ENCODE measurements around the gene PTTG1IP.
A peak's percentile ranks its signal among the peaks of the same experiment; 100 is the strongest.
"Not testable (repeated sequence)": the region's sequence is repeated elsewhere in the genome, so short reads cannot be mapped to it uniquely, and the experiment has no call there.

Gene PTTG1IP

GRCh38 chr21:44873356-44874239 is at the start of gene PTTG1IP:
Gene PTTG1IP (minus strand): TSS chr21:44873690. CDS start chr21:44873616, 74 bp downstream.
- DNase-seq (ENCODE audit: insufficient read length, low spot score), result peak; percentile 99

GRCh38 chr21:44921928-44922327 is 48.4 kb upstream of the PTTG1IP start:
- no peak for FAIRE-seq
- no peak for DNase-seq (ENCODE audit: insufficient read length, low spot score)

More at GRCh38 chr21:44873356-44874239, at the start of gene PTTG1IP:
- peak; percentile 87 for FAIRE-seq

- no peak for FAIRE-seq
Measured at GRCh38 chr21:44920694-44921604, 47.5 kb upstream of the PTTG1IP start, which contains the start of gene ITGB2. Gene ITGB2 (minus strand): TSS chr21:44920899. CDS start chr21:44910782, 10,117 bp downstream.

GRCh38 chr21:44919913-44920693 is 46.6 kb upstream of the PTTG1IP start:
- DNase-seq (ENCODE audit: insufficient read length, low spot score), result no peak
- FAIRE-seq, result peak; percentile 80

More at GRCh38 chr21:44920694-44921604, 47.5 kb upstream of the PTTG1IP start, which contains the start of gene ITGB2:
- no peak for DNase-seq (ENCODE audit: insufficient read length, low spot score)

- FAIRE-seq (no peak), DNase-seq (ENCODE audit: insufficient read length, low spot score) (no peak)
Measured at GRCh38 chr21:44919111-44919912, 45.8 kb upstream of the PTTG1IP start.

GRCh38 chr21:44918581-44919033 is 45.1 kb upstream of the PTTG1IP start:
- FAIRE-seq, result no peak
- DNase-seq (ENCODE audit: insufficient read length, low spot score), result no peak

GRCh38 chr21:44918107-44918470 is 44.6 kb upstream of the PTTG1IP start:
- DNase-seq (ENCODE audit: insufficient read length, low spot score) (no peak), FAIRE-seq (no peak)

- DNase-seq (ENCODE audit: insufficient read length, low spot score) (no peak), FAIRE-seq (no peak)
Measured at GRCh38 chr21:44917446-44918106, 44.1 kb upstream of the PTTG1IP start.

- no peak for FAIRE-seq
- DNase-seq (ENCODE audit: insufficient read length, low spot score), result no peak
Measured at GRCh38 chr21:44916965-44917364, 43.5 kb upstream of the PTTG1IP start.

- no peak for DNase-seq (ENCODE audit: insufficient read length, low spot score)
- no peak for FAIRE-seq
Measured at GRCh38 chr21:44914176-44914874, 40.8 kb upstream of the PTTG1IP start.

GRCh38 chr21:44913425-44914175 is 40.1 kb upstream of the PTTG1IP start:
- FAIRE-seq (no peak), DNase-seq (ENCODE audit: insufficient read length, low spot score) (no peak)

- DNase-seq (ENCODE audit: insufficient read length, low spot score); FAIRE-seq: not testable (repeated sequence)
Measured at GRCh38 chr21:44912506-44913412, 39.3 kb upstream of the PTTG1IP start.

- no peak for DNase-seq (ENCODE audit: insufficient read length, low spot score)
- FAIRE-seq, result no peak
Measured at GRCh38 chr21:44912158-44912473, 38.6 kb upstream of the PTTG1IP start.

- no peak for FAIRE-seq
- no peak for DNase-seq (ENCODE audit: insufficient read length, low spot score)
Measured at GRCh38 chr21:44911384-44912157, 38.1 kb upstream of the PTTG1IP start.

GRCh38 chr21:44911068-44911383 is 37.5 kb upstream of the PTTG1IP start:
- peak; percentile 96 for FAIRE-seq
- DNase-seq (ENCODE audit: insufficient read length, low spot score), result no peak
